Thyroid gland (tissue), 4 donors: ENCODE measurements around the gene GFOD1. TPM values are rescaled to one million over a fixed set of nuclear protein-coding genes. Genes with fewer than 3 reads are reported as not detected.

Source experiments
- DNase-seq, 2 donors: peaks; one replicate each; pipeline ENCODE4 v3.0.0-alpha.2; 2019
- H3K27ac ChIP-seq, 3 donors: fragments of 200-600 bp; sonication (generic); 1 replicate in 2 of 3; 2 replicates in 1 of 3; pipeline ENCODE4 v1.5.1; 2016 to 2019; ENCODE audit warnings: mild to moderate bottlenecking in 1 of 3, moderate library complexity in 1 of 3
- H3K27me3 ChIP-seq: fragments of 200-600 bp; sonication (generic); one replicate; pipeline ENCODE4 v1.5.1; 2019
- H3K36me3 ChIP-seq, 2 donors: fragments of 200-600 bp; sonication (generic); one replicate each; pipeline ENCODE4 v1.5.1; 2016 to 2019
- H3K4me1 ChIP-seq, 2 donors: fragments of 200-600 bp; sonication (generic); one replicate each; pipeline ENCODE4 v1.5.1; 2017 to 2019
- H3K4me3 ChIP-seq, 3 donors: fragments of 200-600 bp; sonication (generic); replicated peaks in 1 of 3; 1 replicate in 2 of 3; 2 replicates in 1 of 3; pipeline ENCODE4 v1.5.1; 2016; ENCODE audit warnings: mild to moderate bottlenecking in 1 of 3
- H3K9me3 ChIP-seq: fragments of 200-600 bp; sonication (generic); one replicate; pipeline ENCODE4 v1.5.1; 2017
- POLR2A ChIP-seq, 2 donors: fragments of 450-650 bp; IDR thresholded peaks; one replicate each; pipeline ENCODE4 v1.6.1; 2017; ENCODE audit warnings: antibody characterized with exemption in 2 of 2, mild to moderate bottlenecking in 2 of 2, moderate library complexity in 1 of 2
- WGBS, 2 donors: methylation state at CpG; one replicate each; pipeline ENCODE4 v1.1.5; 2017; 5-methylcytosine and 5-hydroxymethylcytosine counted together
- intact Hi-C: fragments of 100-400 bp; cut with DNase I; formaldehyde crosslinking; loops from one replicate; pipeline ENCODE4 v1.15.1; 2023
- total RNA-seq, 4 donors: library from RNA; depleted of rRNA; stranded (reverse); fragments of >200 nt; gene quantifications; one replicate each; pipeline ENCODE4 v1.2.3, GENCODE V29; 2016
- TF ChIP-seq, protein P1 (sequence below), 6 experiments: fragments of 200-600 bp in 3 of 6; fragments of 450-650 bp in 3 of 6; sonication (generic) in 3 of 6; IDR thresholded peaks; one replicate each; pipeline ENCODE4 v1.5.1; 2016 to 2019; ENCODE audit warnings: antibody characterized with exemption in 6 of 6, mild to moderate bottlenecking in 2 of 6, inconsistent platforms in 1 of 6, moderate library complexity in 1 of 6

Gene GFOD1
- total RNA-seq, 4 donors from 2014 or later = 4.2 to 18.4 (median 8.5) TPM

DNA sequence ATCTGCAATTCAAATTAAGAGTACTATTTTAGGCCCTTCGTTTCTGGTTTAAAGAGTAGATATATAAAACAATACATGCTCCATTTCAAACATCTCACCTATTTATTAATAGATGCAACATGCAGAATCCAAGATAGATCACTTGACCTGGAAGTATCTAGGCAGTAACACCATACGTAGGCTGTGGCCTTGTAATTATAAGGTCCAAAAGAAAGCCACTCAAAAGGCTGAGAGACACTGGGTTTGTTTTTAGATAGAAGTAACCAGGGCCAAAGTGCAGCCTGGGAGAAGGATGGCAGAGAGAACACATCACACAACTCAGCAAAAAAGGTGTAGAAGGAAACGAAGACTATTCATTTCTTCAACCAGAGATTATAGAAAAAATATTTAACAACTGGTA lies 8.4 kb upstream of the GFOD1 start:
- intact Hi-C loops = no loop called here
- Histone ChIP-seq H3K27ac (no peak overlapping the region), H3K4me1 (peaks cover 0 to 8% of the 10 kb centered on the region in 2 donors), H3K27me3 (no peaks in the 10 kb centered on the region), H3K4me3 (no peak overlapping the region), H3K9me3 (no peaks in the 10 kb centered on the region), H3K36me3 (no peaks in the 10 kb centered on the region)
- TF ChIP-seq, protein P1, sequence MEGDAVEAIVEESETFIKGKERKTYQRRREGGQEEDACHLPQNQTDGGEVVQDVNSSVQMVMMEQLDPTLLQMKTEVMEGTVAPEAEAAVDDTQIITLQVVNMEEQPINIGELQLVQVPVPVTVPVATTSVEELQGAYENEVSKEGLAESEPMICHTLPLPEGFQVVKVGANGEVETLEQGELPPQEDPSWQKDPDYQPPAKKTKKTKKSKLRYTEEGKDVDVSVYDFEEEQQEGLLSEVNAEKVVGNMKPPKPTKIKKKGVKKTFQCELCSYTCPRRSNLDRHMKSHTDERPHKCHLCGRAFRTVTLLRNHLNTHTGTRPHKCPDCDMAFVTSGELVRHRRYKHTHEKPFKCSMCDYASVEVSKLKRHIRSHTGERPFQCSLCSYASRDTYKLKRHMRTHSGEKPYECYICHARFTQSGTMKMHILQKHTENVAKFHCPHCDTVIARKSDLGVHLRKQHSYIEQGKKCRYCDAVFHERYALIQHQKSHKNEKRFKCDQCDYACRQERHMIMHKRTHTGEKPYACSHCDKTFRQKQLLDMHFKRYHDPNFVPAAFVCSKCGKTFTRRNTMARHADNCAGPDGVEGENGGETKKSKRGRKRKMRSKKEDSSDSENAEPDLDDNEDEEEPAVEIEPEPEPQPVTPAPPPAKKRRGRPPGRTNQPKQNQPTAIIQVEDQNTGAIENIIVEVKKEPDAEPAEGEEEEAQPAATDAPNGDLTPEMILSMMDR (IDR thresholded peaks at IDR 0.05) = no peak
- TF ChIP-seq POLR2A (IDR thresholded peaks at IDR 0.05) = no peak
- 77 to 86% methylated on average over 3 of the region's 3 CpGs for WGBS, 2 donors
- no peak for DNase-seq

DNA sequence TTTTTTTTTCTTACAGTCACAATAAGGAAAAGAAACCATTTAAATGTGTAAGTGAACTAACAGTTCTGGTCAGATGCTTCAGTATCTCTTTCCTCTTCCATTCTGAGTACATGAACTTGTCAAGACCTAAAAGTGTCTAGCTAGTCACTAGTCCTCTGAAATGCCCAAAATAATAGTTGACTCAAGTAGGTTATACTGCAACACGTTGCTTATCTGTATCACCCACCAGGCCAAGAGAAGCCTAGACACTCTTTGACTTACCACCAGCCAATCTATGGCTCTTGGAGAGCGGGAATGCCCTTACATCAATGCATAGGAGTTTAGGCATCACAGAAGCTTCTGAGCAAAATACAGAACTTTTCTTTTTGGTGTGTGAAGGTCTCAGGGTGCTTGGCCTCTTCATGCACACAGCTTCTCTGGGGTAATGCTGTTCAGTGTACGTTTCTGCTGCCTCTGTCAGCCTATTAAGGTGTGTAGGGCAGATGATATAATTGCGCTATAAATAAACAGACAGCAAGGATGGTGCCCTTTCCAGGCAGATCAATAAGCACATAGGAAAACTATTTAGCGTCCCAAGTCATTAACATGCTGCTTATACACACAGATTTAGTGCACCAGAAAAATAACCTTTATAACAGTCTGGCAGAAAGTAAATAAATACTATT lies 7.8 kb upstream of the GFOD1 start:
- no peak overlapping the region for H3K4me3 ChIP-seq
- no peaks in the 10 kb centered on the region for H3K36me3 ChIP-seq
- no peaks in the 10 kb centered on the region for H3K27me3 ChIP-seq
- intact Hi-C loops = no loop called here
- TF ChIP-seq POLR2A (IDR thresholded peaks at IDR 0.05) = no peak
- TF ChIP-seq, protein P1 (IDR thresholded peaks at IDR 0.05) = no peak
- WGBS, 2 donors = 82 to 86% methylated on average over 5 of the region's 5 CpGs
- no peaks in the 10 kb centered on the region for H3K9me3 ChIP-seq
- H3K4me1 ChIP-seq = peaks cover 0 to 8% of the 10 kb centered on the region in 2 donors
- no peak for DNase-seq
- no peak overlapping the region for H3K27ac ChIP-seq

DNA sequence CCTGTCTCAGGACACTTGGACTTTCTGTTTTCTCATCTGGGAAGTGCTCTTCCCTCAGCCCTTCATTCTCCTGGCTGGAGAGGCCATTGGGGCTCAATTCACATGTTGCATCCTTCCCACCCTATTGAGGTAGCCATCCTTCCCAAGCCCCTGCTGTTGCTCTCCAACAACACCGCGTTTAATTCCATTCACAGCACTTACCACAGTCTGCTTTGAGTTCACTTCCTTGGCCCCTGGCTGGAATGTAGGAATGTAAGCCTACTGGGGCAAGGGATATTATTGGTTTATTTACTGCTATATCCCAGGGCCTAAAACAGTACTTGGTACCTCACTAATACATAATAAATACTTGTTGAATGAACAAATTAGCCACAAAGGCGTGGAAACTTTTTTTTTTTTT lies 6.7 kb upstream of the GFOD1 start:
- 45 to 53% methylated on average over 3 of the region's 3 CpGs for WGBS, 2 donors
- DNase-seq = no peak

DNA sequence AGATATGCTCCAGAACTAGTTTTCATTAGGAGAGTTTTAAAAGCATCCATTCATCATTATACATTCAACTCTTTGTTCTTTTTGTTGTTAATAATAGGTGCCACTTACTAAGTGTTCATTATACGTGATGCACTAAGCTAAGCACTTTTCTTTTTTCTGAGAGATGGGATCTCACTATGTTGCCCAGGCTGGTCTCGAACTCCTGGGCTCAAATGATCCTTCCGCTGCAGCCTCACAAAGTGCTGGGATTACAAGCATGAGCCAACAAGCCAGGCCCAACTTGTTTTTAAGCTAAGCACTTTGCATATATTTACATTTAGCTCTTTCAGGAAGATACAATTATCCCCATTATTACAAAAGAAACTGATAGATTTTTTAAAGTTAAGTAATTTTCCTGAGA lies 5.7 kb upstream of the GFOD1 start:
- Histone ChIP-seq H3K4me3 (no peak overlapping the region), H3K27ac (no peak overlapping the region), H3K9me3 (no peaks in the 10 kb centered on the region), H3K36me3 (no peaks in the 10 kb centered on the region), H3K4me1 (peaks cover 1 to 10% of the 10 kb centered on the region in 2 donors), H3K27me3 (no peaks in the 10 kb centered on the region)
- DNase-seq = no peak
- intact Hi-C loops = no loop called here
- TF ChIP-seq, protein P1 (IDR thresholded peaks at IDR 0.05) = no peak
- no peak for TF ChIP-seq POLR2A (IDR thresholded peaks at IDR 0.05)
- 96 to 97% methylated on average over 3 of the region's 3 CpGs for WGBS, 2 donors

More for the DNA sequence above, 6.7 kb upstream of the GFOD1 start:
- no peaks in the 10 kb centered on the region for H3K9me3 ChIP-seq
- intact Hi-C loops = no loop called here
- no peaks in the 10 kb centered on the region for H3K36me3 ChIP-seq
- peaks cover 0 to 8% of the 10 kb centered on the region in 2 donors for H3K4me1 ChIP-seq
- no peaks in the 10 kb centered on the region for H3K27me3 ChIP-seq
- no peak overlapping the region for H3K4me3 ChIP-seq
- TF ChIP-seq POLR2A (IDR thresholded peaks at IDR 0.05) = no peak
- TF ChIP-seq, protein P1 (IDR thresholded peaks at IDR 0.05) = no peak
- no peak overlapping the region for H3K27ac ChIP-seq

DNA sequence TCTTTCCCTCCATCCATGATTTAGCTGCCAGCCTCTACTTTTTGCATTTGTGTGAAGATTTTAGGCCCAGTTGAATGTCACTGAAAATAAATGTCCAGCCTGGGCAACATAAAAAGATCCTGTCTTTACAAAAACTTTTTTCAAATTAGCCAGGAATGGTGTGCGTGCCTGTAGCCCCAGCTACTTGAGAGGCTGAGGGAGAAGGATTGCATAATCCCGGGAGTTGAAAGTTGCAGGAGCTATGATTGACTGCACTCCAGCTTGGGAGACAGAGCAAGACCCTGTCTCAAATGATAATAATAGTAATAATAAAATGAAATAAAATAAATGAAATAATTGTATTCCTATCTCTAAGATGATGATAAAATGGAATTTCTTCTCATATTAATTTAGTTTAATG lies 5.0 kb upstream of the GFOD1 start:
- Histone ChIP-seq H3K36me3 (no peaks in the 10 kb centered on the region), H3K9me3 (no peaks in the 10 kb centered on the region), H3K27ac (no peak overlapping the region), H3K4me1 (peaks cover 6 to 12% of the 10 kb centered on the region in 2 donors), H3K4me3 (no peak overlapping the region), H3K27me3 (no peaks in the 10 kb centered on the region)
- no peak for DNase-seq
- intact Hi-C loops = no loop called here
- 63 to 76% methylated on average over 2 of the region's 2 CpGs for WGBS, 2 donors
- TF ChIP-seq, protein P1 (IDR thresholded peaks at IDR 0.05) = no peak
- TF ChIP-seq POLR2A (IDR thresholded peaks at IDR 0.05) = no peak
